Breast epithelium (tissue), 3 donors: Measurements from ENCODE around the gene TAF4B.

Experiments
- CTCF ChIP-seq, 3 donors: fragments of 450-650 bp; IDR thresholded peaks; one replicate each; pipeline ENCODE4 v1.5.1; 2016 to 2017; ENCODE audit warnings: antibody characterized with exemption in 3 of 3, mild to moderate bottlenecking in 3 of 3, moderate library complexity in 3 of 3
- POLR2AphosphoS5 ChIP-seq, 3 donors: sonication (generic); formaldehyde crosslinking; IDR thresholded peaks; one replicate each; pipeline ENCODE4 v1.6.1; 2017; ENCODE audit warnings: antibody characterized with exemption in 3 of 3

DNA sequence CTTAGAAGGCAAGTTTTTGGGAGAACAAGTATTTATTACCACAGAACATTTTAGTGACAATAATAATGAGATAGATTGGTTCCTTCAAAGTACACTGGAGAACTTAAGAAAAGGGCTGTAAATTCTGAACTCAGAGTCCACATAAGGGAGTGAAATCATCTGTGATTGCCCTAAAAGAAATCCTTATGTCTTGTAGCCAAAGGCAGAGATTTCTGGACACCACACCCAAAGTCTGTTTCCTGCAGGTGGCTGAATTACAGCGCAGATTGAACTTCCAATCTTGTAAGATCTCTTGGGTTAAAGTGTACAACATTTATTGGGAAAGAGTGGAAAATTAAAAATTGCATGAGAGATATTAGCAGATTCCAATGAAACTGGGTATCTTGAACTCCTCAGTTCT lies 143.8 kb downstream of the TAF4B start:
- no peak for TF ChIP-seq POLR2AphosphoS5 (IDR thresholded peaks at IDR 0.05)
- TF ChIP-seq CTCF (IDR thresholded peaks at IDR 0.05) = no peak
